ENCODE measurements around the gene MTERF4. TPM values are rescaled to one million over a fixed set of nuclear protein-coding genes. Genes with fewer than 3 reads are reported as not detected.

The MTERF4 gene
- total and polyA plus RNA-seq, 12 donors: 17.4 to 39.2 (median 32.2) TPM

DNA sequence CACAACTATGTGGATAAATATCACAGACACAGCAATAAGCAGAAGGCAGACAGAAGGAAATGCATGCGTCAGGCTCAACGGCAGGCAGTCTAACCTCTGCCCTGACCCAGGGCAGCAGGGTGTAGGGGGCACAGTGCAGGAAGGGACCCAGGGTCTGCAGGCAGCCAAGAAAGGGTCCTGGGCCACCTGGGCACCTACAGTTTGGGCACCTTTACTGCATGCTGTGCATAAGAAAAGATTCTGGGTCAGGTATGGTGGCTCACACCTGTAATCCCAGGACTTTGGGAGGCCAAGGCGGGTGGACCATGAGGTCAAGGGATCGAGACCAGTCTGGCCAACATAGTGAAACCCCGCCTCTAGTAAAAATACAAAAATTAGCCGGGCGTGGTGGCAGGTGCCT lies 29.4 kb upstream of the MTERF4 start:
- no peaks in the 10 kb centered on the region for H3K9me3 ChIP-seq (replicated peaks in 1 of 3)
- no peaks in the 10 kb centered on the region for H3K4me1 ChIP-seq (replicated peaks in 1 of 2)
- intact Hi-C loops (cut with DNase I): no loop called here
- no peaks in the 10 kb centered on the region for H3K27me3 ChIP-seq
- H3K27ac ChIP-seq: no peak overlapping the region
- H3K36me3 ChIP-seq (replicated peaks in 1 of 2): no peaks in the 10 kb centered on the region
- DNase-seq: no peak
- WGBS, 4 donors: 90 to 96% (median 94%) methylated on average over 7 of the region's 7 CpGs
- TF ChIP-seq, protein P1, sequence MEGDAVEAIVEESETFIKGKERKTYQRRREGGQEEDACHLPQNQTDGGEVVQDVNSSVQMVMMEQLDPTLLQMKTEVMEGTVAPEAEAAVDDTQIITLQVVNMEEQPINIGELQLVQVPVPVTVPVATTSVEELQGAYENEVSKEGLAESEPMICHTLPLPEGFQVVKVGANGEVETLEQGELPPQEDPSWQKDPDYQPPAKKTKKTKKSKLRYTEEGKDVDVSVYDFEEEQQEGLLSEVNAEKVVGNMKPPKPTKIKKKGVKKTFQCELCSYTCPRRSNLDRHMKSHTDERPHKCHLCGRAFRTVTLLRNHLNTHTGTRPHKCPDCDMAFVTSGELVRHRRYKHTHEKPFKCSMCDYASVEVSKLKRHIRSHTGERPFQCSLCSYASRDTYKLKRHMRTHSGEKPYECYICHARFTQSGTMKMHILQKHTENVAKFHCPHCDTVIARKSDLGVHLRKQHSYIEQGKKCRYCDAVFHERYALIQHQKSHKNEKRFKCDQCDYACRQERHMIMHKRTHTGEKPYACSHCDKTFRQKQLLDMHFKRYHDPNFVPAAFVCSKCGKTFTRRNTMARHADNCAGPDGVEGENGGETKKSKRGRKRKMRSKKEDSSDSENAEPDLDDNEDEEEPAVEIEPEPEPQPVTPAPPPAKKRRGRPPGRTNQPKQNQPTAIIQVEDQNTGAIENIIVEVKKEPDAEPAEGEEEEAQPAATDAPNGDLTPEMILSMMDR (IDR thresholded peaks at IDR 0.05): no peak
- H3K4me3 ChIP-seq: no peak overlapping the region

DNA sequence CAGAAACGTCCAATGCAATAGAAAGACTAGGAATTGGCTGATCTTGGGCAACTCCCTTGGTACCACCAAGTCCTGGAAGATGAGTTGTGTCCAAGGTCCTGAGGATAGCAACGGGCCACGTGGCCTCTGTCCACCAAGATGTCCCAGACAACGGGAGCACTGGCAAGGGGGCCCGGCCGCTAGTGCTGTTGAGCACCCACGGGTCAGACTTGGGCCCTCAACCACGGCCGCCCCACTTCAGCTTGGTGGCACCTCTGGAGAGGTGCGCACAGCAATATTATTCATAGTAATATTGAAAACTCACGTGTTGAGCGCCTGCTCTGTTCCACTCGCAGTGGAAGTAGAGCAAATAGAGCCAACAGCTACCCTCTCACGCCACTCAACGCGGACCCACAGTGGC lies 28.2 kb upstream of the MTERF4 start:
- H3K36me3 ChIP-seq (replicated peaks in 1 of 2): no peaks in the 10 kb centered on the region
- H3K4me3 ChIP-seq: no peak overlapping the region
- 82 to 95% (median 92%) methylated on average over 8 to 16 of the region's 16 CpGs for WGBS, 4 donors
- TF ChIP-seq POLR2A (IDR thresholded peaks at IDR 0.05): no peak
- TF ChIP-seq, protein P1 (IDR thresholded peaks at IDR 0.05): no peak
- DNase-seq: no peak
- H3K4me1 ChIP-seq (replicated peaks in 1 of 2): no peaks in the 10 kb centered on the region
- H3K27ac ChIP-seq: no peak overlapping the region
- no peaks in the 10 kb centered on the region for H3K9me3 ChIP-seq (replicated peaks in 1 of 3)
- no peaks in the 10 kb centered on the region for H3K27me3 ChIP-seq
- intact Hi-C loops (cut with DNase I): no loop called here

DNA sequence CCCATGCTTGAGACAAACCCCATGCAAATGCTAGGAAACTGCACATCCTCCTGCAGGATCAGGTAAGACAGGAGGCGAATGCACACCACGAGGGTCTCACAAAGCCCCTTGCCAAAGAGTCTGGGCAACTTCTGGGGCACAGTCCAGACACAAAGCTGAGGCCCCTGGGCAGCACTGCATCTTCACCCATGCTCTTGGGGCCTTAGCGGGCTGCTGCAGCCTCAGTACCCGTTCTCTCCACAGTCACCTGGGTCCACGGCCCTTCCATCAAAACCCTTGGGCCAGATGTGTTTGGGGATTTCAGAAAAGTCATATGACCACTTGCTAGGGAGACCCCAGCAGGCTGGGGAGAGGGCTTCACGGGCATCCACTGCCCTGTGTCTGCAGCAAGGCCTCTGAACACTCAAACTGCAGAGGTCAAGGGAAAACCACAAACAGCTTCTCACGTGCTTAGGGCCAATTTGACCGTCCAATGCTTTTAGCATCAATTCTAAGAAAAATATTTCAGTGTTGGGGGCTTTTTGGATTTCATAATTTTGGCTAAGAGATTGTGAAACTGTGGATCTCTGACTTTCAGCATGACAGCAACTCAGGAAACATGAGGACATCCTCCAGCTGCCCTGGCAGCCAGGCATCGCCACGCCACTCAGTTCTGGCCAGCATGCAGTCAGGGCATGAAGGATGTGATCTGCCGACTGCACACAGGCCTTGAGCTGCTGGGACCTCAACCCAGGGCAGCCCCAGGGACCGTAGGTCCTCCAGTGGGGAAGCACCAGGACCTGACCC lies 27.2 kb upstream of the MTERF4 start:
- intact Hi-C loops (cut with DNase I): no loop called here
- H3K27ac ChIP-seq: no peak overlapping the region
- H3K36me3 ChIP-seq (replicated peaks in 1 of 2): no peaks in the 10 kb centered on the region
- TF ChIP-seq POLR2A (IDR thresholded peaks at IDR 0.05): no peak
- TF ChIP-seq, protein P1 (IDR thresholded peaks at IDR 0.05): no peak
- WGBS, 4 donors: 84 to 92% (median 87%) methylated on average over 5 to 12 of the region's 12 CpGs
- no peaks in the 10 kb centered on the region for H3K27me3 ChIP-seq
- no peaks in the 10 kb centered on the region for H3K4me1 ChIP-seq (replicated peaks in 1 of 2)
- no peak for DNase-seq
- no peak overlapping the region for H3K4me3 ChIP-seq
- no peaks in the 10 kb centered on the region for H3K9me3 ChIP-seq (replicated peaks in 1 of 3)

DNA sequence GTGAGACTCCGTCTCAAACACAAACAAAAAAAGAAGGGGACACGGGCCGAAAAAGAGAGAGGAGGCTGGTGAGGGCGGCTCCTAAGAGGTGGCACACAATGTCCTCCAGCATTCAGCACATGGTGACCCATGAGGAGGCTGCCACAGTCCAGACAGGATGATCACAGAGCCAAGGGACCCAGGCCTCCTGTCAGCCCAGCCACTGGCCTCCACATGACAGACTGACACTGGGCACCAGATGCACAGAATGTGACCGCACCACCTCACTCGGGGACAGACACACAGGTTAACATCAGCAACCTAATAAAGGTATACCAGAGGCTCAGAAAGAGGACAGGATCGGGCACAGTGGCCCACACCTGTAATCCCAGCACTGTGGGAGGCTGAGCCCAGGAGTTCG lies 26.2 kb upstream of the MTERF4 start:
- Histone ChIP-seq H3K4me3 (no peak overlapping the region), H3K27me3 (no peaks in the 10 kb centered on the region), H3K27ac (no peak overlapping the region), H3K4me1 (replicated peaks in 1 of 2) (no peaks in the 10 kb centered on the region), H3K36me3 (replicated peaks in 1 of 2) (no peaks in the 10 kb centered on the region), H3K9me3 (replicated peaks in 1 of 3) (no peaks in the 10 kb centered on the region)
- intact Hi-C loops (cut with DNase I): no loop called here
- 94 to 96% (median 94%) methylated on average over 8 of the region's 8 CpGs for WGBS, 4 donors
- DNase-seq: no peak
- TF ChIP-seq POLR2A (IDR thresholded peaks at IDR 0.05): no peak
- TF ChIP-seq, protein P1 (IDR thresholded peaks at IDR 0.05): no peak
